Measurements from ENCODE around the gene KIAA0232.
"Not testable (repeated sequence)": the region's sequence is repeated elsewhere in the genome, so short reads cannot be mapped to it uniquely, and the experiment has no call there.

Gene KIAA0232

DNA sequence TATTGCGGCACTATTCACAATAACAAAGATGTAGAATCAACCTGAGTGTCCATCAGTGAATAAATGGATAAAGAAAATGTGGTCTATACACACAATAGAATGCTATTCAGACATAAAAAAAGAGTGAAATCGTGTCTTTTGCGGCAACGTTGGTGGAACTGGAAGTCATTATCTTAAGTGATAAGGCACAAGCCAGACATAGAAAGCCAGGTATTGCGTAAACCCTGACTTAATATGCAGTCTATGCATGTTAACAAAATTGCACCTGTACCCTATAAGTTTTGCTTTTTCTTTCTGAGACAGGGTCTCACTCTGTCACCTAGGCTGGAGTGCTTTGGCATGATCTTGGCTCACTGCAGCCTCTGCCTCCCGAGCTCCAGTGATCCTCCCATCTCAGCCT is 28.6 kb downstream of the KIAA0232 start:
- no peak for DNase-seq

DNA sequence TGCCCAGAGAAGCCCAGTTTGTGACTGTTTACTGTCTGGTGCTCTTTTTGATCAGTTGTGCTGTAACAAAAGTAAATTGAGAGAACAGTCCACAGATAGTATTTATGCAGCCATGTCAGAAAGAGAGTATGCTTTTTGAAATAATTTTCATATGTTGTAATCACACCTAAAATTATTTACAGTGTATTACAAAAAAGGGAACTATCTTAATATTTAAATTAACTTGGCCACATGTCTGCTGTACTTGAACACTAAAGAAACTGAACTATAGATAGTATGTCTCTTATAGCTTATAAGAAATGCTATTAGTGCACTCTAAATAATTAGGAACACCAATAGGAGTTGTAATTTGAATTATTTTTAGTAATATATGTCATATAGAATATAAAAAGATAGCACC is 30.2 kb downstream of the KIAA0232 start:
- DNase-seq: no peak

DNA sequence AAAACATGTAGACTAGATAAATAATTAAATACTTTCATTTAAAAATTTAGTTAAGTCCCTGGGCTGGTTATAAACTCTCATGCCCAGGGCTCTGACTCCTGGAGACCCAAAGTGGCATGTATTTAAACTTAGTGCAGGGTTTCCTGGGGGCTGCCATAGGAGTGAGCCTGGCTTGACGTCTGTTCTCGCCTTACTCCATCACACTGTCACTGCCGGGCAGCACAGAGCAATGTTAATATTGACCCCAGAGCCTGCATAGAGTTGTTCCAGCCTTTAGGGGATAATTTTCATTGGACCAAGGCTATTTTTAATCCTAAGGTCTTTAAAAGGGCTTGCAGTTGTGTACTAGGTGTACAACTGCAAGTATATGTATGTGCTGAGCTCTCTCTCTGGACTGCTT is 31.2 kb downstream of the KIAA0232 start:
- DNase-seq: no peak

DNA sequence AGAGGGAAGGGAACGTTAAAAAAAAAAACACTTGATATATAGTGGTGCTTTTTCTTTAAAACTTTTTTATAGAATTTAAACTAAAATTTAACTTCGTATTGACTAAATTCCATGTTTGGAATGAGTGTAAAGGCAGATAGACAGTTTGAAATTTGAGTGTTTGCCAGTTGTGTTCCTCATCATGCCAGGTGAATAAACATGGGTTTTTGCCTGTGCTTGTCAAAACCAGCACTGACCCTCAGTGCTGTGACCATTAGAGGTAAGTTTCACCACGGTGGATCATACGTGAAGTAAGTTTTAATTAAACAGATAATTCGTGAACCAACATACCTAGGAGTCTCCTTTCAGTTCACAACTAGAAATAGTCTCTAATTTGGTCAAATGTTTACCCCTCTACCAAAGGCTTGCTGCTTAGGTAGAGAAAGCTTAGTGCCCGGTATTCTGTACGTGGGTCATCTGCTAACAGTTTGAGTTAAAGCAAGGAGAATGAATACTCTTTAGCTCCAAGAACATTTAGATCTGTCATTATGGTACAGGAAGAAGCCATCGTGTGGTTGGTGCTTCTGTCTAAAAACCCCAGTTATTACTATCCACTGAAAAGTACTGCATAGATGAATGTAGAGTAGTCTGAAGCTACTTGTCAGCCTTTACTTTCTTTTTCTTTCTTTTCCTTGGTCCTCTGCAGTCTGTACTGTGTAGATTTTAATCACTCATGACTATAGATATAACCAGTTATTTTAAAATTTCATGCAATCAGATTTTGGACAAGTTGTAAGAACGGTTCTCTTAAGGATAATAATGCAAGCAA is 32.7 kb downstream of the KIAA0232 start:
- no peak for DNase-seq

DNA sequence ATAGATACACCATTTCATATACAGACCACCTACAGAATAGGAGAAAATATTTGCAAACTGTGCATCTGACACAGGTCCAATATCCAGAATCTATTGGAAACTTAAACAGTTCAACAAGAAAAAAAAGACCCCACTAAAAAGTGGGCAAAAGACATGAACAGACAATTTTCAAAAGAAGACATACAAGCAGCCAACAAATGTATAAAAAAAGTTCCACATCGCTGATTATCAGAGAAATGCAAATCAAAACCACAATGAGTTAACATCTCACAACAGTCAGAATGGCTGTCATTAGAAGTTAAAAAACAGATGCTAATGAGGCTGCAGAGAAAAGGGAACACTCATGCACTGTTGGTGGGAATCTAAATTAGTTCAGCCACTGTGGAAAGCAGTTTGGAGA is 36.8 kb downstream of the KIAA0232 start:
- DNase-seq: no peak

DNA sequence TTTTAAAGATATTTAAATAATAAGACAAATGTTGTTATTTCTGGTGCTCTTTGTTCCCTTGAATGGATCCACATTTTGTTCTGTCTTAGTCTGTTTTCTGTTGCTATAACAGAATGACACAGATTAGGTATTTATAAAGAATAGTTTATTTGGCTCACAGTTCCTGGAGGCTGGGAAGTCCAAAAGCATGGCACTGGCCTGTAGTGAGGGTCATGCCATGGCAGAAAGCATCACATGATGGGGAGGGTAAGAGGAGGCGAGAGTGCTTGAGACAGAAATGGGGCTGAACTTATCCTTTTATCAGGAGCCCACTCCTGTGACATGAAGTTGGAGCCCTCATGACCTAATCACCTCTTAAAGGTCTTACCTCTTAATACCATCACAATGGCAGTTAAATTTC is 38.2 kb downstream of the KIAA0232 start:
- no peak for DNase-seq

DNA sequence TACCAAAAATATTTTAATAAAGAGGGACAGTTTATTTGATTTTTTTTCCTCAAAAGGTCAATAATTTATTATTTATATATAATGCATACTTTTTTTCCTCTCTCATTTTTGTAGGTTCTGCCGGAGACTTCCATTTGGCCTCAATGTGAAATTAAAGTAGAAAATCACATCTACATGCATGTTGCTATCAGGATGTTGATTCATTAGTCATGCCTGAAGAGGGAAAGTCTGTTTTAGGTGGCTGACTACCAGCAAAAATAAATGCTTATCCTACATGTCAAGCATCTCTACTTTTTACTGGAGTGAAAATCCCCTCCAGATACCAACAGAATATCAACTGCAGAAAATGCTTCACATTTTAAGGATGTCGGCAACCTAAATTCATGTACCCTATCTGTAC is 41.5 kb downstream of the KIAA0232 start:
- DNase-seq: no peak

DNA sequence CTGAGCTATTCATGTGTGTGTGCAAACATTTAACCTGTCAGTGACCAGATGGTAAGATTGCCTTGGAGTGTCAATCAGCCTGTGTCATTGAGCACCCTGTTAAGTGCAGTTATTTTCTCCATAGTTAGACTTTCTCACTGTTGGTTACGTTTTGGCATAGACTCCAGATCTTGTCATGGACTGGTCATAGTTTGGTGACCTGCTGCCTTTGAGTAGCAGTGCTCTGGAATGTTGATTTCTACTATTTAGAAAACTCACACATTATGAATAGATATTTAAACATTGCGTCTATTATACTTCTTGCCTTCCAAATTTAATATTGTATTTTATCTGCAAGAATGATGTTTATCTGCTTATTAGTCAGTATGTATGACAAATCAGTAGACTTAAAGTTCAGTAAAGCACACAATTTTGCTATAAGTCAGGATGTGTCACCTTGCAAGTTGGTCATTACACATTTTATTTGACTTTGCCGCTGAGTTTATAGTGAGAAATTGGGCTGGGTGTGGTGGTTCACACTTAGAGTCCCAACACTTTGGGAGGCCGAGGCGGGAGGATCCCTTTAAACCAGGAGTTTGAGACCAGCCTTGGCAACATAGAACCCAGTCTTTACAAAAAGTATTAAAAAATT is 42.4 kb downstream of the KIAA0232 start:
- no peak for DNase-seq

DNA sequence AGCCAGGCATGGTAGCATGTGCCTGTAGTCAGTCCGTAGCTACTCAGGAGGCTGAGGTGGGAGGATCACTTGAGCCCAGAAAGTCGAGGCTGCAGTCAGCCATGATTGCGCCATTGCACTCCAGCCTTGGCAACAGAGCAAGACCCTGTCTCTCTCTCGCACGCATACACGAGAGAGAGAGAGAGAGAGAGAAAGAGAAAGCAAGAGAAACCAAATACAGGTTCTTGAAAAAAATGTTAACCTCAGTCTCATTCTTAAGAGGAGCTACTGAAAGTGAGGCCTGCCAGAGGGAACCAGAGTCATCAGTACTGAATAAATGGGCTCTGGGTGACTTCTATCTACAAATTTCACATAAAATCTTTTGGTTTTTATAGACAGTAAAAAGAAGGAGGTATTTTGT is 42.9 kb downstream of the KIAA0232 start:
- DNase-seq: no peak

DNA sequence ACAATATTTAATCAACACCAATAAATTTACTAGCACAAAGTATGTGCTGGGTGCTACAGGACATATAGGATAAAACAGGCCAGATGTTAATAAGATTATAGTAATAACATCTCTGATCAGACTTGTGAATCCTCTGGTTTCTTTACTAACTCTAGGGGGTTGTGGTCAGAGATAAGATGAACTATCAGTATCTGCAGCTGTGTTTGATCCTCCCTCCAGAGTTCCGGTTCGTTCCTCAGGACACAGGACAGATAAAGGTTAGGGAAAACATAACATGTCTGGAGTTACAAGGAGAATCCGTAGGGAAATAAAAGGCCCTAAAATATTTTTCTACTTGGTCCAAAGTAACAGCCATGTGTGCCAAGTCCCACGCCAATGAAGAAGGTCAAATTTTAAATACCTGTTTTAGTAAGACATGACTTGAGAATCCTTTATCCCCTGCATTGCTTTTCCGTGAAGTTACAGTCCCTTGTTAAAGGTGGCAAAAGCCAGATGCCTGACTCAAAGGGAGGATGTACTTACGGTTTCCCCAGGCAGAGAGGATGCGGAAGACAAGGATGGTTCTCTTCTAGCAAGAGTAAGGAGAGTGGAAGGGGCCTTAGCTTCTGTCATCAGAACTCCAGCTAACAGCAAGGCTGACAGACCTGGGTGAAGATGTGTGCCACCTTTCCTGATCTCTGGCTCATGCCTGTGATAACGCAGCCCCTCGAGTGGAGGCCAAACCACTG is 44.4 kb downstream of the KIAA0232 start:
- DNase-seq: no peak

DNA sequence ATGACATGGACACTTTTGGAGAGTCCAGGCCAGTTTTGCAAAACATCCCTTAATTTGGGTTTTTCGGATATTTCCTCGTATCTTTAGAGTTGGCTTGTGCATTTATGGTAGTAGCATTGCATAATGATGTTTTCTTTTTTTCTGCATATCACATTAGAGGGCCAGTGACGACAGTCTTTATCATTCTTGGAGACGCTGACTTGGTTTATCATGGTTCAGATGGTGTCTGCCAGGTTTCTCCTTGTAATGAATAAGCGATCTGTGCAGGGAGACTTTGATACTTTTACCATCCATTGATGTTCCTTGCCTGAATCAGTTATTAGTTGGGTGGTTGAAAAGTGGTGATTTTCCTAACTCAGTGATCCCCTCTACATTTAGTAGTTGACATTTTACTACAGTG is 46.6 kb downstream of the KIAA0232 start:
- no peak for DNase-seq

DNA sequence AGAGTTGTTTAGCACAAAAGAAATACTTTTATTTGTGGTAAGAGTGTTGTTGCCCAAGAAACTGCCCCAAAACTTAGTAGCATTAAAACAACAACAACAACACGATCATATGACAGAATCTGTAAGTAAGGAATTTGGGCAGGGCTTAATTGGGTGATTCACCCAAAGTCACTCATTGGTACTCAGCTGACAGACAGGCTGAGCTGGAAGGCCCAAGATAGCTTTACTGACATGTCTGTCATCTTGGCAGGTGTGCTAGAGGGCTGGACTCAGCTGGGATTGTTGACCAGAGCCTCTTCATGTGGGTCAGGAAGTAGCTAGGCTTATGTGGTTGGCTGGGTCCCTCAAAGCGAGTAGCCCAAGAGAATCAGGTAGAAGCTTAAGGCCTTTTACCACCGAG is 52.3 kb downstream of the KIAA0232 start:
- DNase-seq: no peak

DNA sequence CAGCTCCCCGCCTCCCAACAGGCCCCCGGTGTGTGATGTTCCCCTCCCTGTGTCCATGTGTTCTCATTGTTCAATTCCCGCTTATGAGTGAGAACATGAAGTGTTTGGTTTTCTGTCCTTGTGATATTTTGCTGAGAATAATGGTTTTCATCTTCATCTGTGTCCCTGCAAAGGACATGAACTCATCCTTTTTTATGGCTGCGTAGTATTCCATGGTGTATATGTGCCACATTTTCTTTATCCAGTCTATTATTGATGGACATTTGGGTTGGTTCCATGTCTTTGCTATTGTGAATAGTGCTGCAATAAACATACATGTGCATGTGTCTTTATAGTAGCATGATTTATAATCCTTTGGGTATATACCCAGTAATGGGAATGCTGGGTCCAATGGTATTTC is 53.1 kb downstream of the KIAA0232 start:
- not testable (repeated sequence) for DNase-seq

DNA sequence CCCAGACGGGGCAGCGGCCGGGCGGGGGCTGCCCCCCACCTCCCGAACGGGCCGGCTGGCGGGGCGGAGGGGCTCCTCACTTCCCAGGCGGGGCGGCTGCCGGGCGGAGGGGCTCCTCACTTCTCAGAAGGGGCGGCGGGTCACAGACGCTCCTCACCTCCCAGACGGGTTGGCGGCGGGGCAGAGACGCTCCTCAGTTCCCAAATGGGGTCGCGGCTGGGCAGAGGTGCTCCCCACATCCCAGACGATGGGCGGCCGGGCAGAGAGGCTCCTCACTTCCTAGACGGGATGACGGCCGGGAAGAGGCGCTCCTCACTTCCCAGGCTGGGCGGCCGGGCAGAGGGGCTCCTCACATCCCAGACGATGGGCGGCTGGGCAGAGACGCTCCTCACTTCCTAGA is 54.6 kb downstream of the KIAA0232 start:
- not testable (repeated sequence) for DNase-seq

DNA sequence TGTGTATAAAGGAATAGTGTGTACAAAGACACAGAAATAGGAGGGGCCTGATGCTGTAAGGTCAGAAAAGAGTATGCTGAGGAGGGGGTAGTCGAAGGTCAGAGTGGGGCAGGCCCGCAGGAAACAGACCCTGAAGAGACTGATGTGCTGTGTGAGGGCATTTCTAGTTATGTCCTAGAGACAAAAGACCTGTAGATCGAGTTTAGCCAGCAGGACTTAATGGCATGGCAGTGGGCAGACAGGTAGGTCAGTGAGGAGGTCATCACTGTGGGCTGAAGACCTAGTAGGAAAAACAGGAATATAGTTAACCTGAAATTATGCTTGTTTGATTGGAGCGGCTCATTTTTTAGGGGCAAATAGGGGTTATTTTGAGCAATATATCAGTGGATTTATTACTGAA is 57.1 kb downstream of the KIAA0232 start:
- DNase-seq: no peak

DNA sequence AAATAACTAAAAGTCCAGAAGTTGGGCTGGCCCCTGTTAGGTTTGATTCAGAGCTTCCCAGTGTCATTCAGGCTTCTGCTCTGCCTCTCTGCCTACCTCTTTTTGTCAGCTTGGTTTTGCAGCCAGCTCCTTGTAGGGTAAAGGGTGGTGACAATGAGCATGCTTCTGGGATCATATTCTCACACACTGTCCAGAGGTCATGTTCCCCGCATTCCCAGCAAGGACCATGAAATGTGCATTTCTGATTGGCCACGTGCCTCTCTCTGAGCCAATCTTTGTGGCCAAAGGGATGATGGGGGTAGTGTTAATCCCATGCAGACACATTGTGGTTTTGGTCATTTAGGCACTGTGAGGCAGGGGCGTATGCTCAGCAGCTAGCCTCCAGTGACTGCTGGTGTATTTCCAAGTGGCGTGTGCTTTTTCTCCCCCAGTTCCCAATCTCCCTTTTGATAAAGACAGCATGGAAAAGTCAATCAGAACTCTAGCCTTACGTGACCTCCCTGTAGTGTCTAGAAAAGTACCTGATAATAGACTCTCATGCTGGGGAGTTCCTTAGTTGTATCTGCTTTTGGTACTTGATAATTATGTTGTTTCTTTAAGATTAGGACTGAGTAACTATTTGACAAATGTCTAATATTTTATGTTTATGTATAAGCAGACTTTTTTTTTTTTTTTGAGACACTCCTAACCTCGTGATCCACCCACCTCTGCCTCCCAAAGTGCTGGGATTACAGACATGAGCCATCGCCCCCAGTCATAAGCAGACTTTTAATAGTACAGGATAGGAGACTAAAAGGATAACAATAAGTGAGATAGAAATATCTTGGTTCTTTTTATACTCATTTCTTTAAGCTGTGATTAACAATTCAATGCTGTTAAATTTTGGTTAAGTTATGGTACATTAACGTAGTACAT is 57.8 kb downstream of the KIAA0232 start:
- DNase-seq: no peak

DNA sequence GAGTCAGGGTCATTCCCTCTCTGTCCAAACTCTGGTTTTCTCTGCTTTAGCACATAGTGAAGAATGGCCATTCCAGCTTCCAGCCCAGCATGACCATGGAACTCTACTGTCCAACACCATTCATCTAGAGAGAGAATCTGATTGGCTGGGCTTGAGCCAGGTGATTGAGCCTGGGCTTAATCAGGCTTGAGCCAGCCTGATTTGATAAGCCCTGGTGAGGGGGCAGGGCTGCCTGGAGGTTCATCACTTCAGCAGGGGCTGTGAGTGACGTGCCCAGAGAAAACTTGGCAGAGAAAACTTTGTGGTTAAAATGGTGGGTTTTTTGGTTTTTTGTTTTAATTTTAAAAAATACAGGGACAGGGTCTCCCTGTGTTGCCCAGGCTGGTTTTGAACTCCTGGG is 62.5 kb downstream of the KIAA0232 start:
- DNase-seq: no peak

DNA sequence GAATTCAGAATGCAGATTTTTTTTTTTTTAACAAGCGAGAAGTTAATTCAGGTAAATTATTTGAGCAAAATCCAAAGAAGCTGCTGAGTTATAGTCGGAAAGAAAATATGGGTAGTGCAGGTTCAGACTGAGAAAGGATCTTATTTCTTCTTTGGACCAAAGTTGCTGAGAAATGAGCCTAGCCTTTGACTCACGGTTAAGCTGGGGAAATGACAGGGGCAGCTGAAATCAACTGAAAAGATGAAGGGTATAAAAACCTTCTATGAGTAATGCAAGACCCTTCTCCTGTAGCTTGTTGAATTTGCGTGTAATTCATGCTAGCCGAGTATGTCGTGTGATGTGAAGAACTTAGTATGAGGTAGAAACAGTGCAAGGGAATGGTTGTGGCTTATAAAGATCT is 63.0 kb downstream of the KIAA0232 start:
- DNase-seq: no peak

DNA sequence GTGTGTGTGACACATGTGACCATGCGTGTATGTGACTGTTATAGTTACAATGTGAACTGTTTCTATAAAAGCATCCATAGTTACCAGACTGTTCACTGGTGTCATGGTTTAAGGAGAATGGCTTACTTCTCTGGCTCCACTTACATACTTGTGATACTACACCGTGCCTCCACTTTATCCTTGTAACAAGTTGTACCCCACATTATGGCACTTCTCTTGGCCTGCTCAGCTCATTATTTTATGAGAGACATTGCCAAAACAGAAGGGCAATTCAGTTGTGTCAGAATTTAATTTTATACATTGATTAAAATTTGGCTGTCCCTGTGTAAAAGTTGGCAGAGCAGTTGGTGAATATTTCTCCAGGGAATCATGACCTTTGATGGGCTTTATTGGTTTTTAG is 64.7 kb downstream of the KIAA0232 start:
- DNase-seq: no peak

DNA sequence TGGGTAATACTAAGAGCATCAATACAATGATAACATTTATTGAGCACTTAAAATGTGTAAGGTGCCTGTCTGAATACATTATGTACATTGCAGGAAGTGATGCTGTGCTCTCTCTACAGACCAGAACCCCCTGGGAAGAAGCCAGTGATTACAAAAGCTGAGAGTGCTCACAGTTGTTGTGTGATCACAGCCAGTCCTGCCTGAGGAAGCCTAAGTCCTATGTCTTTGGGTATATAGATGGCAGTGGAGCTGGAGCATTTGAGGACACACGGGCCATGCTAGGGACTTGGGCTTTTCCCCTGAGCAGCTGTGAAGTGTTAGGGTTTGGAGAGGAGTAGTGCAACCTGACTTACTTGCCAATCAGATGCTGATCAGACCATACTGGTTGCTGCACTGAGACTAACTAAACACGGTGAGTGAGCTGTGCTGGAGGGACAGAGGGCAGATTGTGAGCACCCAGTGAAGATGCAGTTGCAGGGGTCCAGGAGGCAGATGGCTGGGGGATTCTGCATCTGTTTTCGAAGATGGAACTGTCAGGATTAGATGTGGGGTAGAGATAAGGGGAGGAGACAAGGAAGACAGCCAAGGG is 66.3 kb downstream of the KIAA0232 start:
- no peak for DNase-seq

DNA sequence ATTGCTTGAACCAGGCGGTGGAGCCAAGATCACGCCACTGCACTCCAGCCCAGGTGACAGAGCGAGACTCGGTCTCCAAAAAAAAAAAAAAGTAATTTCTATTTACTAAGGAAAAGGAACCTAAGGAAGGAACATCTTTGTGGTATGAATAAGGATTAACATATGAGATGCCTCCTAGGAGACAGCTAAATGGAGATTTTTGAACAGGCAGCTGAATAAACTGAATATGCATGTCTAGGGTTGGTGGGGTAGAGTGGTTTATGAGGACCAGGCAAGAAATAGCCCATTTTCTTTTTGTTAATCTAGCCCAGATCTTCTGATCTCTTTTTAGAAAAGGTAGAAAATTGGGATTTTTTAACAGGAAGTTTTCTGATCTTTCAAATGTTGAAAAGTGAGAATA is 67.2 kb downstream of the KIAA0232 start:
- no peak for DNase-seq

DNA sequence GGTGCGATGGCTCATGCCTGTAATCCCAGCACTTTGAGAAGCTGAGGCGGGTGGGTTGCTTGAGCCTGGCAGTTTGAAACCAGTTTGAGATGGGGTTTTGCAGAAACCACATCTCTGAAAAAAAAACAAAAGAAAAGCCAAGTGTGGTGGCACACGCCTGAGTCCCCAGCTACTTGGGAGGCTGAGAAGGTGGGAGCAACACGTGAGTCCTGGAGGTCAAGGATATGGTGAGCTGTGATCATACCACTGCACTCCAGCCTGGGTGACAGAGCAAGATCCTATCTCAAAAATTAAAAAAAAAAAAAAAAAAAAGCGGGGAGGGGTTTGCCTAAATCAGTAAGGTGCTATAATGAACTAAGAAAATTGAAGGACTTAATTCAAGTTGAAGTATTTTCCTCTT is 68.9 kb downstream of the KIAA0232 start:
- no peak for DNase-seq

DNA sequence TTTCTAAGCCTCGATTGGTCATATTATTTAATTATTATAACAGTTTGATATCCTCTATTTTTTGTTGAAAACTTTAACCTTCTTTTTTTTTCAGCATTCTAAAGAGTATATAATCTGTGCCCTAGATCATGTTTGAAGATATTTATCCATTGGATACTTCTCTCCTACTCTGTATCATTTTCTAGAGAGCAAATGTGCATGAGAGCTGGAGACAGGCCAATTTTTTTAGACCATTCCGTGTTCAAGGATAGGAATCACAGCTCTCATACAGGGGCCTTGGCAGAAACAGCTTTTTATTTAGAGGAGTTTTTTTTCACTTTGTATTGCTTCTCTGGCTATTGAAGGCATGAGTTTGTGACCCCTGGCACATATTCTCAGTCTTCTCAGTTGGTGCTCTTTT is 69.4 kb downstream of the KIAA0232 start:
- DNase-seq: no peak
